ENCODE measurements around the gene ZNF283.
A peak's percentile ranks its signal among the peaks of the same experiment; 100 is the strongest.

ZNF283 gene

GRCh38 chr19:43779820-43780219 is 47.3 kb upstream of the ZNF283 start:
- Histone ChIP-seq H3F3A (ENCODE audit: control insufficient read depth, insufficient read depth) (peaks cover 35% of the 10 kb centered on the region), H3K4me3 (ENCODE audit: low read length) (peak overlapping the region; percentile 94), H3K9me3 (ENCODE audit: control insufficient read depth, insufficient read depth, low read length) (no peaks in the 10 kb centered on the region), H3K4me1 (ENCODE audit: control insufficient read depth, low read length) (peaks cover 87% of the 10 kb centered on the region), H3K27me3 (ENCODE audit: control insufficient read depth, low read length) (no peaks in the 10 kb centered on the region), H3K79me2 (ENCODE audit: control insufficient read depth, low read length) (peaks cover 63% of the 10 kb centered on the region), H3K27ac (ENCODE audit: low read depth, low read length) (peak overlapping the region; percentile 95), H3K4me2 (ENCODE audit: low read length) (peak overlapping the region; percentile 90), H3K36me3 (ENCODE audit: control insufficient read depth, low read length) (peaks cover 27% of the 10 kb centered on the region), H4K20me1 (ENCODE audit: control insufficient read depth, insufficient read depth, low read depth, low read length) (no peaks in the 10 kb centered on the region), H3K9me2 (replicated peaks; ENCODE audit: control insufficient read depth, low read length) (no peaks in the 10 kb centered on the region)
- no peak for TF ChIP-seq EZH2phosphoT487 (IDR thresholded peaks at IDR 0.05; ENCODE audit: borderline replicate concordance, low read length)
- peak; percentile 52 for TF ChIP-seq CTCF (IDR thresholded peaks at IDR 0.05; ENCODE audit: low read depth, low read length, poor library complexity, severe bottlenecking)

- Histone ChIP-seq H3F3A (ENCODE audit: control insufficient read depth, insufficient read depth) (peaks cover 35% of the 10 kb centered on the region), H3K9me2 (replicated peaks; ENCODE audit: control insufficient read depth, low read length) (no peaks in the 10 kb centered on the region), H3K27ac (ENCODE audit: low read depth, low read length) (peak within 1 kb of the TSS; percentile 95), H3K4me3 (ENCODE audit: low read length) (peak within 1 kb of the TSS; percentile 94), H3K4me2 (ENCODE audit: low read length) (peak within 1 kb of the TSS; percentile 90), H3K4me1 (ENCODE audit: control insufficient read depth, low read length) (peaks cover 88% of the 10 kb centered on the region), H3K79me2 (ENCODE audit: control insufficient read depth, low read length) (peaks cover 52% of the 10 kb centered on the region), H3K27me3 (ENCODE audit: control insufficient read depth, low read length) (no peaks in the 10 kb centered on the region), H4K20me1 (ENCODE audit: control insufficient read depth, insufficient read depth, low read depth, low read length) (no peaks in the 10 kb centered on the region), H3K36me3 (ENCODE audit: control insufficient read depth, low read length) (peaks cover 17% of the 10 kb centered on the region), H3K9me3 (ENCODE audit: control insufficient read depth, insufficient read depth, low read length) (no peaks in the 10 kb centered on the region)
- TF ChIP-seq EZH2phosphoT487 (IDR thresholded peaks at IDR 0.05; ENCODE audit: borderline replicate concordance, low read length) (no peak), CTCF (IDR thresholded peaks at IDR 0.05; ENCODE audit: low read depth, low read length, poor library complexity, severe bottlenecking) (no peak)
Measured at GRCh38 chr19:43780706-43781525, 46.2 kb upstream of the ZNF283 start, which contains the start of gene KCNN4. Gene KCNN4 (minus strand): TSS chr19:43780973. CDS start chr19:43780861, 112 bp downstream.

- peak overlapping the region; percentile 94 for H3K4me3 ChIP-seq (ENCODE audit: low read length)
- peaks cover 79% of the 10 kb centered on the region for H3K4me1 ChIP-seq (ENCODE audit: control insufficient read depth, low read length)
- H4K20me1 ChIP-seq (ENCODE audit: control insufficient read depth, insufficient read depth, low read depth, low read length), result no peaks in the 10 kb centered on the region
- H3K9me3 ChIP-seq (ENCODE audit: control insufficient read depth, insufficient read depth, low read length), result no peaks in the 10 kb centered on the region
- H3K27ac ChIP-seq (ENCODE audit: low read depth, low read length), result peak overlapping the region; percentile 95
- TF ChIP-seq EZH2phosphoT487 (IDR thresholded peaks at IDR 0.05; ENCODE audit: borderline replicate concordance, low read length), result no peak
- TF ChIP-seq CTCF (IDR thresholded peaks at IDR 0.05; ENCODE audit: low read depth, low read length, poor library complexity, severe bottlenecking), result no peak
- H3K27me3 ChIP-seq (ENCODE audit: control insufficient read depth, low read length), result no peaks in the 10 kb centered on the region
- peaks cover 43% of the 10 kb centered on the region for H3K79me2 ChIP-seq (ENCODE audit: control insufficient read depth, low read length)
- H3K9me2 ChIP-seq (replicated peaks; ENCODE audit: control insufficient read depth, low read length), result no peaks in the 10 kb centered on the region
- peak overlapping the region; percentile 90 for H3K4me2 ChIP-seq (ENCODE audit: low read length)
- peaks cover 35% of the 10 kb centered on the region for H3F3A ChIP-seq (ENCODE audit: control insufficient read depth, insufficient read depth)
- H3K36me3 ChIP-seq (ENCODE audit: control insufficient read depth, low read length), result peaks cover 10% of the 10 kb centered on the region
Measured at GRCh38 chr19:43781630-43782310, 45.4 kb upstream of the ZNF283 start.

All from DOHH2 (cell line).